ENCODE data around the gene LRMDA. TPM values are rescaled to one million over a fixed set of nuclear protein-coding genes. Genes with fewer than 3 reads are reported as not detected.
A peak's percentile ranks its signal among the peaks of the same experiment; 100 is the strongest.
"Not testable (repeated sequence)": the region's sequence is repeated elsewhere in the genome, so short reads cannot be mapped to it uniquely, and the experiment has no call there.

The LRMDA gene
- total RNA-seq, 1 experiment from 2014 or later = 20.3 TPM

DNA sequence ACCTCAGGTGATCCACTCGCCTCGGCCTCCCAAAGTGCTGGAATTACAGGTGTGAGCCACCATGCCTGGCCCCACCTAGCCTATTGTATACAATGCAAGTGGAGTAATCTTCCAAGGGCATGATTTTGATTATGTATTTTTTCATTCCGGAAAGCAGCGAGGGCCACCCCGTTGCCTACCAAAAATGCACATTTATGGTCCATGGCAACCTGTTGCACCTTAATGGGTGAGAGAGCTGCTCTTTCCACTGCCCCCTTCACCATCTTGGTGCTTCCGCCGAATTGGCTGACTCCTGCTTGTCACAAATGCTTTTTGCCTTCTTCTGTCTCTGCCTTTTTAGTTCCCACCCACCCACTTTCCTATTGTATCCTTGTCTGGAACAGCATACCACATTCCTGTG, 699.5 kb downstream of the LRMDA start:
- no peak for DNase-seq (ENCODE audit: low read depth)
- in situ Hi-C loops (cut with HindIII; ENCODE audit: low pct_unique_long_range_greater_than_20kb, low sequenced_read_pairs) = no loop called here

DNA sequence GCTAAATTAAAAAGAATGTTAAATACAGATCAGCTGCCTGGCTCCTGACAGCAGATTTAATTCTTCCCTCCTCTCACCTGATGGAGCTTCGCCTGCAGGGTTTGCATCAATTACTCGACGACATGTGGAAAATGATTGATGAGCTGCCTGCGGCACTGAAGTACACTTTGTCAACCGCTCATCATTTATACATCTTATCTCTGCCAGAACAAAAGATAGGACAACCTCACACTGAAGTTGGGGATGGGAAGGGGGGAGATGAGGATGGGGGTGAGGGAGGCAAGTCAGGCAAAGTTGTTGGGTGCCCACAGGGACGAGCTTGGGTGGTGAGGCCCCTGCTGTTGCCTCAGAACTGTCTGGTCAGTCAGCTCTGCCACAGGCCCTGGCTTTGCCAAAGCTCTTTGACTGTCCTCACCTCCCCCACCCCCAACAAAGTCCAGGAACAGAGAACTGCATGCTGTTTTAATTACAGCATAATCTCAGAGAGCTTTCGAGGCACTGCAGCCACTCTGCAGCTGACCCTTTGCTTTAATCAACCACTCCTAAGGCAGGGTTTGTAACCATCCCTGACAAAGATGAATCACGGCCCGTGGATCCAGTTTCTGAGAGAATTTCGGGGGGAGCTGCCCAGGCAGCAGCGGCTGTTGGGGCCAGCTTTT, 702.3 kb downstream of the LRMDA start:
- DNase-seq (ENCODE audit: low read depth) = peak; percentile 16
- in situ Hi-C loops (cut with HindIII; ENCODE audit: low pct_unique_long_range_greater_than_20kb, low sequenced_read_pairs) = no loop called here

- peak; percentile 90 for DNase-seq (ENCODE audit: low read depth)
These were observed 705.5 kb downstream of the LRMDA start for GRCh38 chr10:76136961-76137360.

DNA sequence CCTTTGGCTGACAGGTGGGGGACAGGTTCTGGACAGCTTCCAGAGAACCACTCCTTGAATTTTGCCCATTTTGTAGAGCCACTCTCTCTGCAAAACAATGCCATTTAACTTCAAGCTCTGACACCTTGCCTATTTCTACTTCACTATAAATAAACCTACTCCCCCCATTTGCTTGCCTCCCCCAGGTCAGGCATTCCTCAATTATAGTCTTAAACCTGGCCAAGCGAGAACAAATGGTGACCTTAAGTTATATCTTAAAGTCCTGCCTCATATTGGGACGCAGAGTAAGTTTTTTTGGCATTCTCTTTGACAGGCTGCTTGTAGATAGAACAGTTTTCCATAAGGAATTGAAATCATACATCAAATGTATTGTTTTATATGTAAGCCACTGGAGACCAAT, 706.9 kb downstream of the LRMDA start:
- no peak for DNase-seq (ENCODE audit: low read depth)
- in situ Hi-C loops (cut with HindIII; ENCODE audit: low pct_unique_long_range_greater_than_20kb, low sequenced_read_pairs) = no loop called here

More at GRCh38 chr10:76136961-76137360, 705.5 kb downstream of the LRMDA start:
- in situ Hi-C loops (cut with HindIII; ENCODE audit: low pct_unique_long_range_greater_than_20kb, low sequenced_read_pairs) = no loop called here

DNA sequence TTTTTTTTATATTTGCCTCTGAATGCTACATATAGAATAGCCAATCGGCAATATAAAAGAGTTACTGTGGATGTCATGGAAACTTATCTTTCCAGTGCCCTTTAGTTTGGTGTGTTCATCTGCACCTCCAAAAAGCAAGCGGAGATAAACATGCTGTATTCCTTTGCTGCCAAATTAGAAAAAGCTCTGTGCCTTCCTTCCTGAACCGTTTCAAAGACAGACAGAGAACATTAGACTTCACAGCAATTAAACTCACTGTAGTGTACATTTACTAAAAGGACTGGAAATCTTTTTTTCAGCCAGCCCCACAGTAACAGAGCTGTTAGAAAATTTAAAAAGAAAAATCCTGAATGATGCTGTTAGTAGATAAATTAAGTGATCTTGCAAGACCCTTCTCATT, 707.5 kb downstream of the LRMDA start:
- in situ Hi-C loops (cut with HindIII; ENCODE audit: low pct_unique_long_range_greater_than_20kb, low sequenced_read_pairs) = no loop called here

DNA sequence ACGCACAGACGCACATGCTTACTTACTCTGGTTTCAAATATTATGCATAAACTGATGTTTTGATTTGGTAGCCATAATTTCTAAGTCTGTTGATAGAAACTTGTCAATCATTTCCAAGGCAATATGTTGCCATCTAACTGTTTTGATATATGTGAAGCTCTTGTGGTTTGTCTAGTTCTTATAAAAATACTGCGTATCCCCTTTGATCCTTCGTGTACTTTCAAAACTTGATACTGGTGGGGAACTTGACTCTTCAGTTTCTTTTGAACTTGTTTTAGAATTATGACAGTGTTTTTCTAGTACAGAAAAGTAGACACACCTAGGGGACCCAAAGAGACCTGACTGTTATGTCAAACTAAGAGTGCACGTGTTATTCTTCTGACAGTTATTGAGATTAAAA, 708.0 kb downstream of the LRMDA start:
- in situ Hi-C loops (cut with HindIII; ENCODE audit: low pct_unique_long_range_greater_than_20kb, low sequenced_read_pairs) = no loop called here
- DNase-seq (ENCODE audit: low read depth) = no peak

More for the DNA sequence above, 707.5 kb downstream of the LRMDA start:
- DNase-seq (ENCODE audit: low read depth) = no peak

- in situ Hi-C loops (cut with HindIII; ENCODE audit: low pct_unique_long_range_greater_than_20kb, low sequenced_read_pairs) = no loop called here
These were observed 710.0 kb downstream of the LRMDA start for GRCh38 chr10:76141376-76141775.

DNA sequence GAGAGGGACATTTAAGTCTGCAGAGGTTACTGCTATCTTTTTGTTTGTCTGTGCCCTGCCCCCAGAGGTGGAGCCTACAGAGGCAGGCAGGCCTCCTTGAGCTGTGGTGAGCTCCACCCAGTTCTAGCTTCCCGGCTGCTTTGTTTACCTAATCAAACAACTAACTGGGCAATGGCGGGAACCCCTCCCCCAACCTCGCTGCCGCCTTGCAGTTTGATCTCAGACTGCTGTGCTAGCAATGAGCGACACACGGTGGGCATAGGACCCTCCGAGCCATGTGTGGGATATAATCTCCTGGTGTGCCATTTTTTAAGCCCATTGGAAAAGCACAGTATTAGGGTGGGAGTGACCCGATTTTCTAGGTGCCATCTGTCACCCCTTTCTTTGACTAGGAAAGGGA, 716.8 kb downstream of the LRMDA start:
- DNase-seq (ENCODE audit: low read depth); in situ Hi-C loops (cut with HindIII; ENCODE audit: low pct_unique_long_range_greater_than_20kb, low sequenced_read_pairs): not testable (repeated sequence)

More at GRCh38 chr10:76141376-76141775, 710.0 kb downstream of the LRMDA start:
- DNase-seq (ENCODE audit: low read depth) = no peak

GRCh38 chr10:76149182-76149581, 717.8 kb downstream of the LRMDA start:
- in situ Hi-C loops (cut with HindIII; ENCODE audit: low pct_unique_long_range_greater_than_20kb, low sequenced_read_pairs) = no loop called here

GRCh38 chr10:76149602-76150138, 718.2 kb downstream of the LRMDA start:
- in situ Hi-C loops (cut with HindIII; ENCODE audit: low pct_unique_long_range_greater_than_20kb, low sequenced_read_pairs) = no loop called here
- peak; percentile 14 for DNase-seq (ENCODE audit: low read depth)

More at GRCh38 chr10:76149182-76149581, 717.8 kb downstream of the LRMDA start:
- peak; percentile 38 for DNase-seq (ENCODE audit: low read depth)

GRCh38 chr10:76150139-76150875, 718.9 kb downstream of the LRMDA start:
- in situ Hi-C loops (cut with HindIII; ENCODE audit: low pct_unique_long_range_greater_than_20kb, low sequenced_read_pairs) = no loop called here

GRCh38 chr10:76150876-76151288, 719.5 kb downstream of the LRMDA start:
- no peak for DNase-seq (ENCODE audit: low read depth)
- in situ Hi-C loops (cut with HindIII; ENCODE audit: low pct_unique_long_range_greater_than_20kb, low sequenced_read_pairs) = no loop called here

More at GRCh38 chr10:76150139-76150875, 718.9 kb downstream of the LRMDA start:
- peak; percentile 99 for DNase-seq (ENCODE audit: low read depth)

- in situ Hi-C loops (cut with HindIII; ENCODE audit: low pct_unique_long_range_greater_than_20kb, low sequenced_read_pairs) = no loop called here
- no peak for DNase-seq (ENCODE audit: low read depth)
These were observed 720.8 kb downstream of the LRMDA start for GRCh38 chr10:76152186-76152585.

- DNase-seq (ENCODE audit: low read depth) = no peak
- in situ Hi-C loops (cut with HindIII; ENCODE audit: low pct_unique_long_range_greater_than_20kb, low sequenced_read_pairs) = no loop called here
These were observed 724.5 kb downstream of the LRMDA start for GRCh38 chr10:76155961-76156360.

DNA sequence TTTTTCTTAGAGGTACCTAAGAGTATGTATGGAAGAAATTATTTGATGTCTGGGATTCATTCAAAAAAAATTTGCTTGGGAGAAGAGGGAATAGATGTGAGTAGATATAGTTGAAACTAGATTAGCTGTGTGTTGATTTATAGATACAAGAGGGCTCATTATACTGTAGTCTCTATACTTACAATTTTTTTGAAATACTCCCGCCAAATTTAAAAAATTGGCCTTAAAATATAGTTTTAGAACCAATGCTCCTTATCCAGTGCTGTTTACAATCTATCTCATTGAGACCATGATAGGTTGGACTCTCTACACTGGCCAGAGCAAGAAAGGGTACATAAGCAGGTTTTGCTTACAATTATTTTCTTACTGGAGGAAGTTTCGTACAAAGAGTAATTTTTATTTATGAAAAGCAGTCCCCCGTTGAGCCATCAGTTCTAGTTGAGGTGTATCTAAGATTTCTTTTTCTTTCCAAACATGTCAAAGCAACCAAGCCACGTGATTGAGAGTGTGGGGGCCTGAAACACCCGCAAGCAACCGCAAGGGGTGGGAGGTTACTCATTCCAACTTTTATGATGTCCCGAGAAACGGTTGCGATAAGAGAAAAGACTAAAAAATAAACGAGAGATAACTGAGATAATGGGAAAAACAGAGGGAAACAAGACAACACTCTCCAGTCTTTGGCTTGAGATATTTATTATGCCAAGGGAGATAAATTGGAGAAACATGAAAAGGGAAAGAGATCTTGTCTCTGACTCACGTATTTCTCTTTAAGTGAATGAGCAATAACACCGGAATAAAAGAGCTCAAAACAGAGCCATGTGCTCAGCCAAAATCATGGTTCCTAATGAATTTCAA, 729.2 kb downstream of the LRMDA start:
- DNase-seq (ENCODE audit: low read depth) = no peak
- in situ Hi-C loops (cut with HindIII; ENCODE audit: low pct_unique_long_range_greater_than_20kb, low sequenced_read_pairs) = no loop called here

DNA sequence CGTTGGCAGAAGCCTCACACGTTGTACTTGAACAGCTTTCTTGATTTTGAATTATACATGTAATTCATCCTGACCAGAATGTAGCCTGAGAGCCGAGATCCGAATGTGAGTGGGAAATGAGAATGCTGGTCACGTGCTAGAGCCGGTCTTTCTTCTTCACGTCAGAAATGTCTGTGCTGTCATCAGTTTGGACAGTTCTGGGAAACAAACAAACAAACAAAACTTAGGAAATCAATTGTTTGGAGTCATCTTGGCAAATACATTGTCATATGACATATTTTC, 729.8 kb downstream of the LRMDA start:
- in situ Hi-C loops (cut with HindIII; ENCODE audit: low pct_unique_long_range_greater_than_20kb, low sequenced_read_pairs) = no loop called here
- no peak for DNase-seq (ENCODE audit: low read depth)

DNA sequence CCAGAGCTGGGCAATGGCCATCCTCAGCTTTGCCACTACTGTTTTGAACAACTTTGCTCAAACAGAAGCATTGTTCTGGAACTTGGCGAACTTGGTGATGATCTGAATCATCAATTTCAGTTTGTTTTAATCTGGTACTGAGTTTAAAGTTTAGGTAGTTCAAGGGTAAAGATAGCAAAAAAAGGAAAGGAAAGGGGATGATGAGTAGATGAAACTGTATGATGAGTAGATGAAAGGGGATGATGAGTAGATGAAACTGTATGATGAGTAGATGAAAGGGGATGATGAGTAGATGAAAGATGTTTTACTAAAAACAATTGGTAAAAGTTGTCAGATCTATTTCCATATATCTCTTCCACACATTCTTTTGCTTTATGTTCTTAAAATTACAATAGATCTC, 737.0 kb downstream of the LRMDA start:
- in situ Hi-C loops (cut with HindIII; ENCODE audit: low pct_unique_long_range_greater_than_20kb, low sequenced_read_pairs) = no loop called here
- no peak for DNase-seq (ENCODE audit: low read depth)

DNA sequence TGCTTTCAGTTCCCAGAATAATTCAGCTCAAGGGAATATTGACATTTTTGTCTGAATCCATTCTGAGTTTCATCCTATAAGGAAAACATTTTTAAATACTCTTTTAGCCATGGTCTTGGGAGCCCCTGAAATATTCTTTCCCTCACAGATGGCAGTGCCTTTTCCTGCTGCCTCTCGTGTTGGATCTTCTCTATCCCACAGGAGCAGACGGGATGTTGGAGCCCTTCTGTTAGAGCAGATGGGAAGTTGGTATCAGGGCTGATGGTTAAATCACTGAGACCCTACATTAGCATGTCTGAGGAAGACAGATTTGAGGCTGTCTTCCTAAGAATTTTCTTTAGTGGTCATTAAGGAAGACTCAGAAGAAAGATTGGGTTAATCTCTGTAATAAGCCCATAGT, 737.8 kb downstream of the LRMDA start:
- DNase-seq (ENCODE audit: low read depth) = no peak
- in situ Hi-C loops (cut with HindIII; ENCODE audit: low pct_unique_long_range_greater_than_20kb, low sequenced_read_pairs) = no loop called here

GRCh38 chr10:76172020-76172419, 740.6 kb downstream of the LRMDA start:
- in situ Hi-C loops (cut with HindIII; ENCODE audit: low pct_unique_long_range_greater_than_20kb, low sequenced_read_pairs) = no loop called here
- DNase-seq (ENCODE audit: low read depth) = no peak
